Embryonic facial prominence (tissue), 1 donor: ENCODE measurements around the gene NBAS.
"Not testable (repeated sequence)": the region's sequence is repeated elsewhere in the genome, so short reads cannot be mapped to it uniquely, and the experiment has no call there.

ENCODE experiments used
- DNase-seq: peaks from one replicate; pipeline ENCODE4 v3.0.0-alpha.2; 2016; ENCODE audit errors: extremely low spot score

The NBAS gene

GRCh38 chr2:15412309-15412708, 148.8 kb downstream of the NBAS start:
- DNase-seq: no peak

- DNase-seq: no peak
Observed at GRCh38 chr2:15410884-15411283, 150.2 kb downstream of the NBAS start.

GRCh38 chr2:15408759-15409158, 152.4 kb downstream of the NBAS start:
- no peak for DNase-seq

- no peak for DNase-seq
Observed at GRCh38 chr2:15407666-15408065, 153.5 kb downstream of the NBAS start.

GRCh38 chr2:15404511-15404910, 156.6 kb downstream of the NBAS start:
- DNase-seq: not testable (repeated sequence)

GRCh38 chr2:15400240-15400826, 160.8 kb downstream of the NBAS start:
- DNase-seq: no peak

- DNase-seq: no peak
Observed at GRCh38 chr2:15399241-15399640, 161.9 kb downstream of the NBAS start.

GRCh38 chr2:15391751-15392150, 169.4 kb downstream of the NBAS start:
- DNase-seq: no peak

- no peak for DNase-seq
Observed at GRCh38 chr2:15389895-15390294, 171.2 kb downstream of the NBAS start.

- DNase-seq: no peak
Observed at GRCh38 chr2:15389326-15389700, 171.8 kb downstream of the NBAS start.

- DNase-seq: no peak
Observed at GRCh38 chr2:15388406-15389325, 172.5 kb downstream of the NBAS start.

- no peak for DNase-seq
Observed at GRCh38 chr2:15385184-15385583, 175.9 kb downstream of the NBAS start.

GRCh38 chr2:15383695-15384350, 177.3 kb downstream of the NBAS start:
- DNase-seq: no peak

GRCh38 chr2:15378148-15378908, 182.8 kb downstream of the NBAS start:
- DNase-seq: no peak

GRCh38 chr2:15377202-15377601, 183.9 kb downstream of the NBAS start:
- no peak for DNase-seq

GRCh38 chr2:15372019-15372418, 189.1 kb downstream of the NBAS start:
- DNase-seq: no peak

- DNase-seq: no peak
Observed at GRCh38 chr2:15369129-15369528, 192.0 kb downstream of the NBAS start.

- DNase-seq: no peak
Observed at GRCh38 chr2:15367715-15368114, 193.4 kb downstream of the NBAS start.

GRCh38 chr2:15367205-15367604, 193.9 kb downstream of the NBAS start:
- no peak for DNase-seq

GRCh38 chr2:15365411-15365810, 195.7 kb downstream of the NBAS start:
- no peak for DNase-seq

GRCh38 chr2:15364561-15364960, 196.6 kb downstream of the NBAS start:
- no peak for DNase-seq

- DNase-seq: no peak
Observed at GRCh38 chr2:15363734-15364133, 197.4 kb downstream of the NBAS start.
